Activated CD4-positive, alpha-beta memory T cell treated with anti-CD3 and anti-CD28 coated beads, Interleukin-2, amount 10 ng/mL, durations not matched to agents 7 days and 5 days (primary cell): Measurements from ENCODE around the gene ENPP3. TPM values are rescaled to one million over a fixed set of nuclear protein-coding genes. Genes with fewer than 3 reads are reported as not detected.

Source experiments
- CTCF ChIA-PET: fragments of 350-600 bp; sonication (Branson Sonifier 250); formaldehyde crosslinking; loops from one replicate; lab custom pipeline; 2021; ENCODE audit warnings: antibody characterized with exemption, inconsistent platforms; lab: Charles Lee
- POLR2A ChIA-PET: fragments of 350-600 bp; sonication (Branson Sonifier 250); formaldehyde crosslinking; loops from one replicate; lab custom pipeline; 2021; ENCODE audit warnings: antibody characterized with exemption; lab: Charles Lee
- DNase-seq: peaks from one replicate; pipeline ENCODE4 v3.0.0-alpha.2; 2020
- H3K27ac Mint-ChIP-seq: one replicate; pipeline ENCODE4 v1.8.0; 2021; ENCODE audit warnings: mild to moderate bottlenecking, mixed read lengths
- H3K27me3 Mint-ChIP-seq: one replicate; pipeline ENCODE4 v1.8.0; 2021; ENCODE audit warnings: mixed read lengths
- H3K36me3 Mint-ChIP-seq: one replicate; pipeline ENCODE4 v1.8.0; 2021; ENCODE audit warnings: low read depth, mixed read lengths
- H3K4me1 Mint-ChIP-seq: one replicate; pipeline ENCODE4 v1.8.0; 2021; ENCODE audit warnings: mixed read lengths
- H3K4me3 Mint-ChIP-seq: one replicate; pipeline ENCODE4 v1.8.0; 2021; ENCODE audit warnings: mild to moderate bottlenecking, mixed read lengths
- H3K9me3 Mint-ChIP-seq: one replicate; pipeline ENCODE4 v1.8.0; 2021; ENCODE audit warnings: mixed read lengths
- total RNA-seq, 2 experiments: library from RNA; stranded (reverse); gene quantifications; one replicate each; pipeline ENCODE4 v1.2.3, GENCODE V29; 2021

ENPP3 gene
- total RNA-seq, 2 experiments from 2014 or later: 0.38 to 0.45 TPM

GRCh38 chr6:131646249-131646670, 9.2 kb downstream of the ENPP3 start:
- Mint-ChIP-seq H3K9me3 (no peaks in the 10 kb centered on the region), H3K4me3 (no peak overlapping the region), H3K27ac (no peak overlapping the region), H3K4me1 (no peaks in the 10 kb centered on the region), H3K27me3 (no peaks in the 10 kb centered on the region), H3K36me3 (no peaks in the 10 kb centered on the region)
- ChIA-PET POLR2A (no interaction called here), CTCF (interaction anchor here (0.7 kb wide), 1 partner anchor 1358 kb away, joined by 3 read pairs; no protein-coding TSS in a partner anchor)
- no peak for DNase-seq

- H3K4me1 Mint-ChIP-seq: no peaks in the 10 kb centered on the region
- ChIA-PET POLR2A (no interaction called here), CTCF (interaction anchor here (1.0 kb wide), 1 partner anchor 44 kb away, joined by 3 read pairs; no protein-coding TSS in a partner anchor)
- DNase-seq: no peak
- H3K27me3 Mint-ChIP-seq: no peaks in the 10 kb centered on the region
- H3K9me3 Mint-ChIP-seq: no peaks in the 10 kb centered on the region
- H3K27ac Mint-ChIP-seq: no peak overlapping the region
- H3K36me3 Mint-ChIP-seq: no peaks in the 10 kb centered on the region
- no peak overlapping the region for H3K4me3 Mint-ChIP-seq
Measured at GRCh38 chr6:131651782-131652181, 14.7 kb downstream of the ENPP3 start.

DNA sequence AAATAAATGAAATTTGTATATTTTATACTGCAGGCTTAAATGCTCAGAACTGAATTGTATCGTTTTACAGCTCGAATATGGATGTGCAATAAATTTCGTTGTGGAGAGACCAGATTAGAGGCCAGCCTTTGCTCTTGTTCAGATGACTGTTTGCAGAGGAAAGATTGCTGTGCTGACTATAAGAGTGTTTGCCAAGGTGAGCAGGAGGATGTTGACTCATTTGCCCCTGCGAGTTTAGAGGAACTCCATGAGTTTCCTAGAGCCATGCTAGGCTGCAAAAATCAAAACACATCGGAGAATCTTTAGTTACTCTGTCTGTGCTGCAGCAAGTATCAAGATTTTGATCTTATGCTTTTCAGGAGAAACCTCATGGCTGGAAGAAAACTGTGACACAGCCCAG, 15.4 kb downstream of the ENPP3 start:
- no peak for DNase-seq
- Mint-ChIP-seq H3K36me3 (no peaks in the 10 kb centered on the region), H3K4me1 (no peaks in the 10 kb centered on the region), H3K27me3 (no peaks in the 10 kb centered on the region), H3K9me3 (no peaks in the 10 kb centered on the region), H3K27ac (no peak overlapping the region), H3K4me3 (no peak overlapping the region)
- POLR2A ChIA-PET: no interaction called here
- CTCF ChIA-PET: interaction anchor here (1.0 kb wide), 1 partner anchor 43 kb away, joined by 3 read pairs; no protein-coding TSS in a partner anchor

GRCh38 chr6:131654326-131654725, 17.2 kb downstream of the ENPP3 start:
- POLR2A ChIA-PET: no interaction called here
- CTCF ChIA-PET: interaction anchor here (1.0 to 1.1 kb wide), 2 partner anchors 26 to 472 kb away, joined by 3 to 4 read pairs; partner anchors contain the start of gene MED23
- no peaks in the 10 kb centered on the region for H3K27me3 Mint-ChIP-seq

GRCh38 chr6:131655387-131655786, 18.3 kb downstream of the ENPP3 start:
- DNase-seq: no peak
- ChIA-PET POLR2A (no interaction called here), CTCF (interaction anchor here (0.7 to 1.1 kb wide), 2 partner anchors 26 to 27 kb away, joined by 3 to 4 read pairs; partner anchors contain the start of gene MED23)
- no peak overlapping the region for H3K27ac Mint-ChIP-seq
- peaks cover 5% of the 10 kb centered on the region for H3K4me1 Mint-ChIP-seq
- H3K4me3 Mint-ChIP-seq: no peak overlapping the region
- H3K36me3 Mint-ChIP-seq: no peaks in the 10 kb centered on the region
- H3K27me3 Mint-ChIP-seq: no peaks in the 10 kb centered on the region
- no peaks in the 10 kb centered on the region for H3K9me3 Mint-ChIP-seq

More at GRCh38 chr6:131654326-131654725, 17.2 kb downstream of the ENPP3 start:
- no peak for DNase-seq
- H3K36me3 Mint-ChIP-seq: no peaks in the 10 kb centered on the region
- H3K4me1 Mint-ChIP-seq: peaks cover 5% of the 10 kb centered on the region
- H3K27ac Mint-ChIP-seq: no peak overlapping the region
- no peak overlapping the region for H3K4me3 Mint-ChIP-seq
- no peaks in the 10 kb centered on the region for H3K9me3 Mint-ChIP-seq

DNA sequence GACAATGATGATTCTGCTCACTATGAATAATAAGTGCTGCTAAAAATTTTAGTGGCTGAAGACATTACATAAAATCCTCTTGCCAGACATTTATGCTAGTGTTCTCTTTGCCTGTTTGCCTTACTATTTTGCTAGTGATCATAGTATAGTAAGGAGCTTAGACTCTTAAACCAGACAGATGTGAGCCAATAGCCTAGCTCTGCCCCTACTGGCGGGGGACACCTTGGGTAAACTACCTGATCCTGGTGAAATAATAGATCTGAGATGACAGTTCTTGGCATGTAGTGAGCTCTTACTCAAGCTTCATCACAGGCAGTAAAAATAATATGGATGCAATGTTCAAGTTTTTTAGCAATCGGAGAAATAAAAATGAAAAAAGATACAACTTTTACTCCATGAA, 18.8 kb downstream of the ENPP3 start:
- H3K36me3 Mint-ChIP-seq: no peaks in the 10 kb centered on the region
- DNase-seq: no peak
- ChIA-PET POLR2A (no interaction called here), CTCF (interaction anchor here (0.7 kb wide), 1 partner anchor 27 kb away, joined by 3 read pairs; no protein-coding TSS in a partner anchor)
- no peaks in the 10 kb centered on the region for H3K9me3 Mint-ChIP-seq
- H3K27ac Mint-ChIP-seq: no peak overlapping the region
- no peaks in the 10 kb centered on the region for H3K27me3 Mint-ChIP-seq
- peaks cover 5% of the 10 kb centered on the region for H3K4me1 Mint-ChIP-seq
- H3K4me3 Mint-ChIP-seq: no peak overlapping the region

- POLR2A ChIA-PET: no interaction called here
- Mint-ChIP-seq H3K27ac (no peak overlapping the region), H3K27me3 (no peaks in the 10 kb centered on the region), H3K9me3 (no peaks in the 10 kb centered on the region), H3K36me3 (no peaks in the 10 kb centered on the region), H3K4me1 (peaks cover 5% of the 10 kb centered on the region), H3K4me3 (no peak overlapping the region)
- CTCF ChIA-PET: interaction anchor here (3.6 kb wide), 1 partner anchor 28 kb away, joined by 11 read pairs; the partner anchor contains the start of gene MED23
- no peak for DNase-seq
Measured at GRCh38 chr6:131656667-131657066, 19.6 kb downstream of the ENPP3 start.

GRCh38 chr6:131657222-131657621, 20.1 kb downstream of the ENPP3 start:
- Mint-ChIP-seq H3K27ac (no peak overlapping the region), H3K9me3 (peaks cover 3% of the 10 kb centered on the region), H3K36me3 (no peaks in the 10 kb centered on the region), H3K4me3 (no peak overlapping the region), H3K27me3 (no peaks in the 10 kb centered on the region), H3K4me1 (peaks cover 5% of the 10 kb centered on the region)
- DNase-seq: no peak
- POLR2A ChIA-PET: no interaction called here
- CTCF ChIA-PET: interaction anchor here (3.6 kb wide), 1 partner anchor 29 kb away, joined by 11 read pairs; the partner anchor contains the start of gene MED23

DNA sequence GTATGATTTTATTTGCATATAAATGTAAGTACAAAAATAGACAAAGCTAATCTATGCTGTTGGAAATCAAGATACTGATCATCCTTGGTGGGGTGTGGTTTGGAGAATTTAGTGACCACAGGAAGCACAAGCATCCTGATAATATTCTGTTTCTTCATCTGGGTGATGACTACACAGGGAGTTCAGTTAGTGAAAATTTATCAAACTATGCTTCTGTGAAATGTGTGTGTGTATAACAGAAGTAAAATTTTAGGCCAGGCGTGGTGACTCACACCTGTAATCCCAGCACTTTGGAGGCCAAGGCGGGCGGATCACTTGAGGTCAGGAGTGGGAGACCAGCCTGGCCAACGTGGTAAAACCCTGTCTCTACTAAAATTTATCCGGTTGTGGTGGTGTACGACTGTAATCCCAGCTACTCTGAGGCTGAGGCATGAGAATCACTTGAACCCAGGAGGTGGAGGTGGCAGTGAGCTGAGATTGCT, 20.6 kb downstream of the ENPP3 start:
- Mint-ChIP-seq H3K9me3 (peaks cover 3% of the 10 kb centered on the region), H3K27me3 (no peaks in the 10 kb centered on the region), H3K4me1 (peaks cover 5% of the 10 kb centered on the region), H3K36me3 (no peaks in the 10 kb centered on the region), H3K4me3 (no peak overlapping the region), H3K27ac (no peak overlapping the region)
- CTCF ChIA-PET: interaction anchor here (3.6 kb wide), 1 partner anchor 29 kb away, joined by 11 read pairs; the partner anchor contains the start of gene MED23
- POLR2A ChIA-PET: no interaction called here
- DNase-seq: no peak

- no peaks in the 10 kb centered on the region for H3K27me3 Mint-ChIP-seq
- peaks cover 3% of the 10 kb centered on the region for H3K9me3 Mint-ChIP-seq
- H3K4me1 Mint-ChIP-seq: peaks cover 5% of the 10 kb centered on the region
- DNase-seq: no peak
- CTCF ChIA-PET: interaction anchor here (3.6 kb wide), 1 partner anchor 30 kb away, joined by 11 read pairs; the partner anchor contains the start of gene MED23
- H3K36me3 Mint-ChIP-seq: no peaks in the 10 kb centered on the region
- H3K4me3 Mint-ChIP-seq: no peak overlapping the region
- POLR2A ChIA-PET: no interaction called here
- H3K27ac Mint-ChIP-seq: no peak overlapping the region
Measured at GRCh38 chr6:131658287-131658686, 21.2 kb downstream of the ENPP3 start.

- CTCF ChIA-PET: interaction anchor here (3.6 kb wide), 1 partner anchor 32 kb away, joined by 11 read pairs; the partner anchor contains the start of gene MED23
- Mint-ChIP-seq H3K4me3 (no peak overlapping the region), H3K27me3 (no peaks in the 10 kb centered on the region), H3K9me3 (peaks cover 3% of the 10 kb centered on the region), H3K36me3 (no peaks in the 10 kb centered on the region), H3K27ac (no peak overlapping the region), H3K4me1 (peaks cover 5% of the 10 kb centered on the region)
- POLR2A ChIA-PET: no interaction called here
- no peak for DNase-seq
Measured at GRCh38 chr6:131660195-131660594, 23.1 kb downstream of the ENPP3 start.

- Mint-ChIP-seq H3K9me3 (peaks cover 3% of the 10 kb centered on the region), H3K36me3 (no peaks in the 10 kb centered on the region), H3K4me1 (no peaks in the 10 kb centered on the region), H3K27me3 (peaks cover 4% of the 10 kb centered on the region), H3K27ac (no peak overlapping the region), H3K4me3 (no peak overlapping the region)
- ChIA-PET POLR2A (no interaction called here), CTCF (interaction anchor here (0.7 kb wide), 1 partner anchor 1900 kb away, joined by 4 read pairs; no protein-coding TSS in a partner anchor)
- no peak for DNase-seq
Measured at GRCh38 chr6:131663578-131664165, 26.6 kb downstream of the ENPP3 start.

GRCh38 chr6:131669891-131670290, 32.8 kb downstream of the ENPP3 start:
- Mint-ChIP-seq H3K9me3 (no peaks in the 10 kb centered on the region), H3K27ac (no peak overlapping the region), H3K36me3 (no peaks in the 10 kb centered on the region), H3K4me3 (no peak overlapping the region), H3K4me1 (no peaks in the 10 kb centered on the region), H3K27me3 (peaks cover 4% of the 10 kb centered on the region)
- no peak for DNase-seq
- POLR2A ChIA-PET: interaction anchor here (1.4 kb wide), 1 partner anchor 42 kb away, joined by 5 read pairs; the partner anchor contains the start of gene MED23
- CTCF ChIA-PET: interaction anchor here (0.6 to 1.0 kb wide), 3 partner anchors 100 to 240 kb away, joined by 3 to 4 read pairs (median 3); no protein-coding TSS in a partner anchor
